Measurements from ENCODE around the gene RAC2. TPM values are rescaled to one million over a fixed set of nuclear protein-coding genes. Genes with fewer than 3 reads are reported as not detected.
"Not testable (repeated sequence)": the region's sequence is repeated elsewhere in the genome, so short reads cannot be mapped to it uniquely, and the experiment has no call there.

The RAC2 gene
- total RNA-seq, 1 donor from 2014 or later = 11.2 TPM

DNA sequence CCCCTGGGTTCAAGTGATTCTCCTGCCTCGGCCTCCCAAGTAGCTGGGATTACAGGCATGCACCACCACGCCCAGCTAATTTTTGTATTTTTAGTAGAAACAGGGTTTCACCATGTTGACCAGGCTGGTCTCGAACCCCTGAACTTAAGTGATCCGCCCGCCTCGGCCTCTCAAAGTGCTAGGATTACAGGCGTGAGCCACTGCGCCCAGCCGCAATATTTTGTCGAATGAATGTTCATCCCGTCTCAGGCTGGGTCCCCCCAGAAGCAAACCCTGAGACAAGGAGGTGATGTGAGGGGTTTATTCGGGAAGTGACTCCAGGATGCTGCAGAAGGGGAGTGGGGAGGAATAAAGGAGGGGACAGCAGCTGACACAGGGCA, 10.7 kb downstream of the RAC2 start:
- DNase-seq = not testable (repeated sequence)

DNA sequence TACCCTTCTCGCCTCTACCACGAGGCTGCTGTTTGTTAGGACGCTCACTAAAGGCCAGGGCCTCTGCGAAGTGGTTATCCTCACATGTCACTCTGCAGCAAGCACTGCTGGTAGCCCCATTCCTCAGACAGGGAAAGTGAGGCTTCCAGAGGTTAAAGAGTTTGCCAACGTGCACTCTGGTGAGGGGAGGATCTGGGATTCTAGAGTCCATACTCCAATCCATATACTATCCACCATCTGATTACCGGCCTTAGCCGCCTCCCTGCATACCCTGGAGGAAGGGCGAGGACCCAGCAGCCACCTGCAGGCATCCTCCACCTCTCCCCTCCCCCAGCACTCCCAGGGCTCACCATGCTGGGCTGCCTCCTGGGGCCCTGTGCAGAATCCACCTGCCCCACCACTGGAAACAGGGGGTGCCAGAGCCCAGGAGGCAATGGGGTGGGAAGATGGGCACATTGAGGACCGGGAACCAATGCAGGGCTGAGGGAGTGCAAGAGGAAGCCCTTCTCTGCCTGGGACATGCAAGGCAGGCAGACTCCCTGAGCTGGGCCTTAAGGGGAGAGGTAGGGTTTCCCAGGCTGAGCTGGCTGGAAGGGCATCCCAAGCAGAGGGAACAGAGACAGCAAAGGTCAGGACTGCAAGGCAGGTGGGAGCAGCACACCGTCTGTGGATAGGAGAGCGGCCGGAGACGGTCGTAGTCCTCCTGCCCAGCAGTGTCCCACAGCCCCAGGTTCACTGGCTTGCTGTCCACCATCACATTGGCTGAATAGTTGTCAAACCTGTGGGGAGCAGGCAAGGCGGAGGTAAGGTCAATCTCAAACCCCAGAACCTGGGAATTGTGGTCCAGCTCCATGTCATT, 11.7 kb downstream of the RAC2 start:
- no peak for DNase-seq

DNA sequence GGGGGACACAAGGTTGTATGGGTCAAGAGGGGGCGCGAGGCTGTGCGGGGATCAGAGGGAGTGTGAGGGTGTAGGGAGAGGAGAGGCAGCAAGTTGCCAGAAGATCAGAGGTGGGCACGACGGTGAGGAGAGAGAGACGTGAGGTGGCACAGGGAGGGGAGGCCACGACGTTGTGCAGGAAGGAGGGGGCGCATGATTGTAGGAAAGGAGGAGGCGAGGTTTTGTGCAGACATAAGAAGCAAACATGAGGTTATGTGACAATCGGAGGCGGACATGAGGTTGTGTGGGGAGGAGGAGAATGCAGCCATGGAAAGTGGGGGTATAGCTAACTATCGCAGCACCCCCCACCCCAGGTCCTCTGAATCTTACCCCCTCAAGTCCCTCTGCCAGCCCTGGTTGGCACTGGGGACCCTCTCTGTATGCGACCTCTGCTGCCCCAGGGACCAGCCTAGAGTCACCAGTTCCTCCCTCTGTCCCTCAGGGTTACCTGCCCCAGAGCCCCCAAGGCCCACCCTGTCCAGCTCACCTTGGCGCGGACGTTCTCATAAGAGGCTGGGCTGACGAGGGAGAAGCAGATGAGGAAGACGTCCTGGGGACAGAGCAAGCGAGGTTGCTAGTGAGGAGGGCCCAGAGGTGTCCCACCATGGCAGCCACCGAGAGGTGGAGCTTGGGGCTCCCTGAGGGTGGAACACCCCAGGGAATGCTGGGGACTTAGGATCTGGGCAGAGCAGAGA, 12.5 kb downstream of the RAC2 start:
- DNase-seq = no peak

DNA sequence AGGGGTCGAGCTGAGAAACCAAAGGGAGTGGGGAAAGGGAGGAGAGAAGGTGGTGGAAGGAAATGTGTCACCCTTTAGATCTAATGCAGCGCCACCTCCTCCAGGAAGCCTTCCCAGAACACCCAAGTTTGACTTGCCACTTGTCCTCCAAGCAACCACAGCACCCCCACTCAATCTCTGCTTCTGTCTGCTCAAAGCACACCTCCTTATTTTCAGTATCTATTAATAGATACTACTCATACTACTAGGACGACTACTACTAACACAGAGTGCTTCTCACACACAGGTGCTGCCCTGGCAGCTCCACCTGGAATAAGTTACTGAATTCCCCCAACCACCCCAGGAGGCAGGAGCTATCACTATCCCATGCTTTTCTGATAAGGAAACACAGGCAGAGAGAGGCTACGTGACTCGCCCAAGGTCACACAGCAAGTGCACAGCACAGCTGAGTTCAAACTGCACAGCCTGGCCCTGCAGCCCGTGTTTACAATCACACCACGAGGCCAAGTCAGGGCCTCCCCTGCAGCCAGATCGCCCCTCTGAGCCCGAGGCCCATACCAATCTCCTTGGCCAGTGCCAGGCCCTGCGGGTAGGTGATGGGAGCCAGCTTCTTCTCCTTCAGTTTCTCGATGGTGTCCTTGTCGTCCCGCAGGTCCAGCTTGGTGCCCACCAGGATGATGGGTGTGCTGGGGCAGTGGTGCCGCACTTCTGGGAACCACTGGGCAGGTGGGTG, 13.2 kb downstream of the RAC2 start:
- DNase-seq = no peak

DNA sequence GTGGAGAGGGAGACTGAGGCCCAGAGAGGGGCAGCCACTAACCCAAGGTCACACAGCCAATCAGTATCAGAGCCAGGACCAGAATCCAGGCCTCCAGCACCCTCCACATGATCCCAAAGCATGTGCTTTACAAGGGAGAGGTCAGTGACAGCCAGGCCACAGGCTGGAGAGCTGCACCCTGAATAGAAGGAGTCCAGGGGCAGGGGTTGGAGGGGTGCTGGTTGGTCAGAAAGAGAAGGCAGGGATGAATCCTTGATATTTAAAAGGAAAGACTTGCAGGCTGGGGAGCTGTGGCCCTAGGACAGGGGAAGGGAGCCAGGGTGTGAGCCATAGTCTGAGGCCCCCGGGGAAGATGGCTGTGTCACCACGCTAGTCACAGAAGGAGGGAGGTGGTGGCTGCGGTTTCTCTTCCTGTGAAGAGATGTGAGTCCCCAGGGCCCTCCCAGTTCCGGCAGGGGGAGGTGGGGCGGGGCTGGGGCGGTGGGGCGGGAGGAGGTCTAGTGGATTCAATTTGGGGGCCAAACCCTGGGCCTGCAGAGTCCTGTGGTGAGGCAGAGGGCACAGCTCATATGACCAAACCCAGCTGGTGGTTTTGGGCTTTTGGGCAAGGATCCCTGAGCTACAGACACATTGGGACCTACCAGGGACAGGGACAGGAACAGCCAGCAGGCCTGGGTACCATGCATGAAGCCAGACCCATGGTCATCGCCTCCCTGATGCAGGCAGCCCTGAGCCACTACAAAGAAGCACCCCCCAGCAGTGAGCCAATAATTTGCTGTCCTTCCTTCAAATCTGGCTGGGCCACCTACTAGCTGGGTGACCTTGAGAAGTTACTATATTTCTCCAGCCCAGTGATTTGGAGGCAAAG, 14.0 kb downstream of the RAC2 start:
- no peak for DNase-seq

DNA sequence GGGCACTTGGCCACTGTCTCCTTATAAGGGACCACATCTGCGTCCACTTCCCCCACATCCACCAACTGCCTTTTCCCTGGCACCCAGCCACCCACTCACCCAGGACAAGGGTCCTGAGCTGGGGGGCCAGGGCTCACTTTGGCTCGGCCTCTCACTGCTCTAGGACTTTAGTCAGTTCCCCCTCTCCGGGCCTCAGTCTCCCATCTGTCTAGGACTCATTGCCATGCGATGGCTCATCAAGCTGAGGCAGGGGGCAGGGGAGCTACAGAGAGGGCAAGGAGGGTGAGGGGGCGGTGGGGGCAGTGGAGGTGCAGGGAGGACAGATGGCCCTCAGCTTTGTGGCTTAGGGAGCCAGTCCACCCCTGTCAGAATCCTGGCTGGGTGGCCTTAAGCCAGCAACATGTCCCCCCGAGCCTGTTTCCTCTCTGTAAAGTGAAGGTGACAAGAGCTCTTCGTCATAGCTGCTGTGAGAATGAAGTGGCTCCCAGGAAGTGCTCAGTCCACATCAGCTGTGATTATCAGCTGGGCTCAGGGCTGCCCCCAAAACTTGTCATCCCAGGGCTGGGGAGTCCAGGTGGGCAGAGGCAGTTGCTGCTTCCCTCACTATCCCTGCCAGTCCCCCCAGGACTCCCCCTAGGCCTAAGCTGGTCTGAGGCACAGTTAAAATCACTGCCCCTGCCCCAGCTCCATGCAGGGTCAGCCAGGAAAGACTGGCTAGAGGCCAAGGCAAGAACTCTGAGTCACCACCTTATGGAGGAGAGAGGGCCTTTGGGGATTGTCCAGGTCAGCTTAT, 14.9 kb downstream of the RAC2 start:
- DNase-seq = peak; percentile 80

DNA sequence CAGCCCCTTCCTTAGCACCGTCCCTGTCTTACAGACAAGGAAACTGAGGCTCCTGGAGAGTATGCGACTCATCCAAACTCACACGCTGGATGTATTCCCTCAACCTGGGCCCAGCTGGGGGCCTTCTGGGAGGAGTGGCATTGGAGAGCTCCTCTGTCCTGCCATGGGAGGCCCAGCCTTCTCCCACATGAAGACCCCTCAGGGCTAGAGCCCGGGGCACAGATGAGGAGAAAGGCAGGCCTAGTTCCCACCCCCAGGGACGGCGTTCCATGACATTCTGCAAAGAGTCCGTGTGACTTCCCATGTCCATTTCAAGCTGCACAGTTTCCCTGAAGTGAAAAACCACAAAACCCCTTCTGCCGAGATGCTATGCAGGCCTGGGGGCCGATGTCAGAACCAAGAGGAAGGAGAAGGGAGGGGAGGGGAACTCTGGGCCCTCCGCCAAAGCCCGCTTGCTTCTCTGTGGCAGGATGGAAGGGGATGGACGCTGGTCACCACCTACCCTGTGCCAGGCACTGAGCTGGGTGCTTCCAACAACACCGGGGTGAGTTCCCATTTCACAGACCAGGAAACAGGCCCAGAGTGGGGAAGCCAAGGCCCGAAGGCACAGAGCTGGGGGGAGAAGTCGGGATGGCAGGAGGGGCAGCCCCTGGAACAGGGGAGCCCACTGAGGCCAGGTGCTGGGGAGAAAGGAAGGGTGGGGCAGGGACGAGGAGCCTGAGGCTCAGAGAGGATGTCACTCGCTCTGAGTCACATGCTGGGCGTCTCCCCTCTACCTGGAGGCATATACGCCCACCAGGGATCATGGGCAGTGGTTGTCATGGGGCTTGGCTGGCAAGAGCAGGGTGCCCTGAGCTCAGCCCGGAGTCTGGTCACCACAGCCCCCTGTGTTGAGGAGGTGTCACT, 15.7 kb downstream of the RAC2 start:
- DNase-seq = no peak

DNA sequence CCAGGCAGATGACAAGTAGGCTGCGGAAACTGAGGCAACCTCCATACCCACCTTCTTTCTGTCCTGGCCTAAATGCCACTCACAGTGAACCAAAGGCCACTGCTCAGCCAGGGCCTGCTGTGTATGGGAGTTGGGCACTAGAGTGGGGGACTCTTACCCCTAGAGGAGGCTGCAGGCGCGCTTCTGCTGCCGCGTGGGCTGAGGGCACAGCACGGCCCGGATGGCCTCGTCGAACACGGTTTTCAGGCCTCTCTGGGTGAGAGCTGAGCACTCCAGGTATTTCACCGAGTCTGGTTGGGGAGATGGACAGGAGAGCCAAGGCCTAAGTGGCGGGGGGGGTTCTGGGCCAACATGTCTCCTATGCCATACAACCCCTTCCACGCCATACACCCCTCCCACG, 17.6 kb downstream of the RAC2 start:
- DNase-seq = no peak

DNA sequence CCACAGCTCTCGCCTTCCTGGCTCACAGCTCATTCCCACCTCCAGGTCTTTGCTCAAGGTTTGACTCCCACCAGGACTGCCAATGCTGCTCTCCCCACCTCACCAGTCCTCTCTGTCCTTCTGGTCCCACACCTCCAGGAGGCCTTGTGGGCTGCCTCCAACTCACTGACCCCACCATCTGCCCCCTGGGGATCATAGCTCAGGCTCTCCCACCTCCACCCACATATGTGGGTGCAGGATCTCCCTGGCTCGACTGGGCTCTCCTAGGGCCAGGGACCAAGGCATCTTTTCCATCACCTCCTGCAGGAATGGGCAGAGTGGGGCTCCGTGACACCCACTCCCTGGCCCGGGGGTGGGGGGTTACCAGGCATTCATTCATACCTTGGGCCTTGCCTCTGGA, 18.0 kb downstream of the RAC2 start:
- no peak for DNase-seq

DNA sequence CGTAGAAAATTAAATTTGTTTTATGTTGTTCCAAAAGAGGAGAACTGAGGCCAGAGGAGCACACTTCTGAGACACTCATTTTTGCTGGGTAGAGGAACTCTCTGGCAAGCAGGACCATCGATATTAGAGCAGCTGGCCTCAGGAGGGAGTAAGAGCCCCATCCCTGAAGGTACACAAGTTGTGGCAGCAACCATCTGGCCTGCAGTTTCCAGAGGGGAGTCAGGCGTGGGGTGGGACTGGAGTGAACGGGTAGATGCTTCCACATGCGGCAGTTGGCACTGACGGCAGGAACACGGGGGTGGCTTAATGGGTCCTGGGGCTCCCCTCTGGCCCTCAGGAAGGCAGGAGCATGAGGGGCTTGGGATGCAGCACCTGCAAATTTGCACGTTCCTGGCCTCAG, 18.6 kb downstream of the RAC2 start:
- no peak for DNase-seq

DNA sequence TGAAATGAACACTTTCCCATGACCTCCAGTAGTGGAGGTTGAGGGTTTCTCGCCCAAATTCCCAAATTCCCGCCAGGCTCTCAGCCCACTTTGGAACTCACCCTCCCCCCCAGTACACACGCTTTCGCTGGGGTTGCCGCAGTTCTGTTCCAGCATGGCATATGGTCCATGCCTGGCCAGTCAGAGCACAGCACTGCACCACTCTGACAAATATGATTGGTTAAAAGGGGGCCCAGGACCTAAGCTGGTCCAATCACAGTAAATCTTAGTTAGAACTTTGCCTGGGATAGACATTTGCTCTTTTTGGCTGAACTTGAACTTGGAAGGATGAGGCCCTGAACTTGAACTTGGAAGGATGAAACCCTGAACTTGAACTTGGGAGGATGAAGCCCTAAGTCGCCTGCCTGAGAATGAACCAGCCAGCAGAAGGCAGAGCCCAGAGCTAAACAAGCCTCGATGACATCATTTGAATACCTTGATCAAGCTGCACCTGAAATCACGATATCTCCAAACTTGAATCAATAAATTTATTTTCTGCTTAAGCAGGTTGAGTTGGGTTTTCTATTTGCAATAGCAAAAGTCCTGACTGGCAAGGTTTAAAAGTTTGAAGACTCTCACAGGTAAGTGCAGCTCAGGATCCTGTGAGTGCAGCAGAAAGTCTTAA, 19.2 kb downstream of the RAC2 start:
- DNase-seq = no peak

DNA sequence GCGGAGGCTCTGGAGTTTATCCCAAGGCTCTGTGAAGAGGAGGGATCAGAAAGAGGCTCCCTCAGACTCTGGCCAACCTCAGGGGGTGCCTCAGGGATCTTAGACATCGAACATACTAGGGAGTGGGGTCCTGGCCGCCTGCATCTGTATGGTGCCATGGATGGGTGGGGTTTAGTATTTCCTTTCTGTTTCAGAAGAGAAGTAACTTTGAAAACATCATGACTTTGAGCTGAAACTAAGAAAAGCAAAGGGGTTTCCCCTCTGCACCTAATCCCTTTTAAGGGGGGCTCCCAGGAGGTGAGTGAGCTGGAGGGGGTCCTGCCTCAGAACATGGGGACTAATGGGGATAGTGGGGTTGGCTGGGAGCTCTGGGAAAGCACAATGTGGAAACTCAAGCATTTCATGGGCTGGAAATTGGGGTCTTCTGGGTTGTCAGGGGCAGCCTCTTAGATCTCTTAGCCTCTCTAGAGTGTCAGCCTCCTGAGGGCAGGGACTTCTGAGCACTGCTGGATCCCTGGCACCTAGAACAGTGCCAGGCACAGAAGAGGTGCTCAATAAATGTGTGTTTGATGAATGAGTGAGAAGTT, 20.0 kb downstream of the RAC2 start:
- DNase-seq = no peak

DNA sequence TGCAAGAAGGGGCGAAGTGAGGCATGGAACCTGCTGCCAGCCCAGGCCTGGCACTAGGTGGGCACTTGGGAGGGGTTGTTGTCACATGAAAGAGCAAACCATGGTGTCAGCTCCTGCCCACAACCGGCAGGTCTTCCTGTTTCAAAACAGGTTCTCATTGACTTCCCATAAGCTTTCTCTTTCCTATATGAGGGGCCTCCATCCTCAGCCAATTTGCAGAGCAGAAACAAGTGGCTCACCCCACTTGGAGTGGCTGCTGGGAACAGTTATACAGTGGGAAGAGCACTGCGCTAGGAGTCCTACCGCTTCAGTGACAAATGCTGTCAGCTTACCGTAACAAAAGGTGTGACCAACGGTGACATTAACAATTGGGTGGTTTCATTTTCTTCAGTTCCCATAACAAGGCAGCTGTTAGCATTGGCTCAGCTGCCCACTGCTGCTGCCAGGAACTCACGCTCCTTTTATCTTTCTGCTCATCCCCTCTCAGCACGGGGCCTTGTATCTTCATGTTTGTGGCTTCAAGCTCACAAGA, 21.6 kb downstream of the RAC2 start:
- DNase-seq = no peak

DNA sequence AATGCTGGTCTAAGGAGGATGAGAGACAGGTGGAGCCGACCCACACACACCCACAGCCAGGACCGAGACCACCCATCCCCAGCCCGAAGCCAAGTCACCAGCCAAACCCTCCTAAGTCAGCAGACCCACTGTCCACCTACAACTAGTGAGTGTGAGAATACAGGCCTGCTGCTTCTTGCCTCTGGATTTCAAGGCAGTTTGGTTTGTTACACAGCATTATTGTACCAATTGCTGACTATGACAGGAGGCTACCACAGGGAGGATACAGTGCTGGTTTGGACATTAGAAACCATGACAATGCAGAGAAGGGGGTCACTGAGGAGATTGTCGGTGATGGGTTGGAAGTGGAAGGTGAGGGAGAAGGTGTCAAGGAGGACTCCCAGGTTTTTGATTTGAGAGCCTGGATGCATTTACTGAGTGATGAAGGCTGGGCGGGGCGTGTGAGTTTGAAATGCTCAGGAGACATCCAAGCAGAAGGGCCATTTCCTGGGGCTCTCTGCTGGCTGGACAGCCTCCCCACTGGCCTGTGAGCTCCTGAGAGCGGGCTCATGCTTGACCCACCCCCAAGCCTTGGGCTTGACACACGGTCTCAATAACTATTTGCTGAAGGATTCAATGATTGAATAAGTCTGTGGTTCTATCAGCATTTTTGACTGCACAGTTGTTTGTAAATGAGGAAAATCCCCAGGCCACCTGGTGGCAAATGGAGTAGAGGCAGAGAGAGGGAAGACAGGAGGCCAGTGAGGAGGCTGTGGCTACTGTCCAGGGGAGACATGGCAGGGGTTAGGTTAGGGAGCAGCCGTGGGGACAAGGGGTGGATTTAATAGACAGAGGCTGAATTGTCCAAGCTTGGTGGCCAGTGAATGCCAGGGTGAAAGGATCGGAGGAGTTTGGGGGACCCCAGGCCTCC, 22.4 kb downstream of the RAC2 start:
- DNase-seq = no peak

DNA sequence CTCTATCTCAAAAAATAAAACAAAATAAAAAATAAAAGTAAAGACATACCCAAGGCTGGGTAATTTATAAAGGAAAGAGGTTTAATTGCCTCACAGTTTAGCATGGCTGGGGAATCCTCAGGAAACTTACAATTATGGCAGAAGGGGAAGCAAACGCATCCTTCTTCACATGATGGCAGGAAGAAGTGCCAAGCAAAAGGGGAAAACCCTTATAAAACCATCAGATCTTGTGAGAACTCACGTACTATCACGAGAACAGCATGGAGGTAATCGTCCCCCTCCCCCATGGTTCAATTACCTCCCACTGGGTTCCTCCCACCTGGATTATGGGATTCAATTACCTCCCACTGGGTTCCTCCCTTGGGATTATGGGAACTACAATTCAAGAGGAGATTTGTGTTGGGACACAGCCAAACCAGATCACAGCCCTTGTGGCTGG, 23.5 kb downstream of the RAC2 start:
- DNase-seq = no peak

DNA sequence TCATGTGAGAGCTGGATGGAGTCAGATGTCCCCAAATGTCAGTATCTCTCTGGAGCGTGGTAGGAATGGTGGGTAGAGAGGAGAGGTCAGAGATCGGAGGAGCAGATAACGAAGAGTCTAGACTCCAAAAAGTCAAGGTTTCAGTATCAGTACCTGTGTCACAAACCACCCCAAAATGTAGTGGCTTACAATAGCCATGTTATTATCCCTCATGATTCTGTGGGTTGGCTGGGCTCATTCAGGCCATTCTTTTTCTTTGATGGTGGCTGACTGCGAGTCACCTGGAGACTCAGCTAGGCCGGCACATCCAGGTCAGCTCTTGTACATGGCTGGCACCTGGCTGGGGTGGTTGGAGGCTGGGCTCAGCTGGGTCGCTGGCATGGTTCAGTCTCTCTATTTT, 24.5 kb downstream of the RAC2 start:
- DNase-seq = no peak

DNA sequence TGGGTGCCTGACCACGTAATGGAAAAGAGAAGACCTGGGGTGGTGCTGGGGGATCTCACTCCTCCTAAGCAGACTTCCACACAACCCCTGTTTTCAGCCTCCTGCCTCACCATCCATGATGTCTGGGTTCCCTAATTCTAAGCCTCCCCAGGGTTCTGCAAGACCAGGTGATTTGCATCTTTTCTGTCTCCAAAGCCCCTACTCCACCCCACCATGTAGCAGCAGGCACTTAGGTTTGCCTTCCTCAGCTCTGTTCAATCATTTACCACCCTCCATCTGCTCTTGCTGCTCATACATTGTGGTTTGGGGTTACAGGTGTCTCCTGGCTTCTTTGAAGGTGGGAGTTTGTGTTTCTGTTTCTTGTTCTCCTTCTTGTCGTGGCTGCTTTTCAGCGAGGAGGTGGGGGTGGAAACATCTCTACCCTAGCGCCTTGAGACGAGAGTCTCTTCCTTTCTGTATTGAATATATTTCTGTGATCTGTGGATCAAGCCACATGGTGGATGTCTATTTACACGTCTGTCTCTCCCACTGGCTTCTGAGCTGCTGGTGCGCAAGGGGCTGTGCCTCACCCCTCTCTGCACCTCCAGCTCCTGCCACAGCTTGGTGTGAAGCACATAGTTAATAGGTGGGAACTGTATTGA, 25.2 kb downstream of the RAC2 start:
- no peak for DNase-seq

DNA sequence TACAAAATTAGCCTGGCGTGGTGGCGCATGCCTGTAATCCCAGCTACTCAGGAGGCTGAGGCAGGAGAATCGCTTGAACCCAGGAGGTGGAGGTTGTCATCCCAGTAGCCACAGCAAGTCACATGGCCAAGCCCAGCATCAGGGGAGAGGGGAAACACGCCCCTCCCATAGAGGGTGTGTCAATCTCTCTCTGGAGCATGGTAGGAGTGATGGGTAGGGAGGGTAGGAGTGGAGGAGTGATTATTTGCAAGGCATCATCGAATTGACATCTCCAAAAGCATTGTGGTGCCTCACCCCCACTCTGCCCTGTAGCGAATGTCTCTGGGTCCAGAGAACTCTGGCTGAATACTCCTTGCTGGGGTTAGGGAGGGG, 25.7 kb downstream of the RAC2 start:
- no peak for DNase-seq
